Measurements from ENCODE around the gene TSN. TPM values are rescaled to one million over a fixed set of nuclear protein-coding genes. Genes with fewer than 3 reads are reported as not detected.

The TSN gene
- total and polyA plus RNA-seq, 10 of the 15 experiments (the other 5 are each of a cell fraction or from before 2014, with no cell fraction given), result 45.6 to 102 (median 59.2) TPM

DNA sequence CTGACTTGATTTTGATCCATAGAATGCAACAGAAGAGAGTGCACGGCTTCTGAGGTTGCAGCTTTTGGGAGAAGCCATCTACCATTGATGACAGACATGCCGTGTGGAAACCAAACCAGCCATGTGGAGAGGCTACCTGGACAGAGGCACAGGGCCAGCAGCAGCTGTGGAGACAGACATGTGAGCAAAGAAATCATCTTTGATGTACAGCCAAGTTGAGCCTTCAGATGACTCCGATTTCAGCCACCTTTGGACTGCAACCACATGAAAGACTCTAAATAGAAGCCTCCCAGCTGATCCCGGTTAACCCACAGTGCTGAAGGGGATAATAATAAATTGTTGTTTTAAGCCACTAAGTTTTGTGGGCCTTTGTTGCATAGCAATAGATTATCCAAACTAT lies 54.2 kb downstream of the TSN start:
- DNase-seq (ENCODE audit: low read depth, low spot score), result no peak
- ChIA-PET POLR2A (no interaction called here), RAD21 (ENCODE audit: unreplicated experiment) (interaction anchor here (0.9 kb wide), 1 partner anchor 371 kb away, joined by 3 read pairs; no protein-coding TSS in a partner anchor), CTCF (interaction anchor here (0.6 to 1.5 kb wide), 5 partner anchors 17 to 329 kb away, joined by 3 to 4 read pairs (median 3); no protein-coding TSS in a partner anchor), SMC1A (ENCODE audit: uncharacterized antibody, unreplicated experiment) (no interaction called here)
- H3K9ac ChIP-seq (ENCODE audit: control insufficient read depth, insufficient read depth, low read length), result no peak overlapping the region
- peaks cover 7% of the 10 kb centered on the region; the same call in 1 of the 2 replicates for H3K4me1 ChIP-seq (ENCODE audit: control insufficient read depth, insufficient read depth, low read length)
- no peaks in the 10 kb centered on the region for H3K9me3 ChIP-seq (replicated peaks; ENCODE audit: control insufficient read depth, insufficient read depth, low read length)
- no peaks in the 10 kb centered on the region for H3K79me2 ChIP-seq (ENCODE audit: control insufficient read depth, insufficient read depth, low read length)
- H3K36me3 ChIP-seq (ENCODE audit: control insufficient read depth in 2 of 2, insufficient read depth in 2 of 2, low read length in 1 of 2), result no peaks in the 10 kb centered on the region
- H3K4me2 ChIP-seq (ENCODE audit: control insufficient read depth, insufficient read depth), result no peak overlapping the region
- FAIRE-seq, result no peak
- 0% methylated on average over 4 of the region's 4 CpGs for WGBS (ENCODE audit: insufficient coverage, insufficient replicate concordance, low lambda C conversion rate, missing lambda C conversion rate)
- BruUV-seq (replicated peaks), result no TSS peak
- H3K27ac ChIP-seq (ENCODE audit: control insufficient read depth, insufficient read depth), result no peak overlapping the region
- no peak for ATAC-seq
- in situ Hi-C loops (cut with MboI), result no loop called here
- H4K20me1 ChIP-seq (ENCODE audit: control insufficient read depth, insufficient read depth), result no peaks in the 10 kb centered on the region
- intact Hi-C loops (cut with micrococcal nuclease; ENCODE audit: unreplicated experiment), result loop anchor here (2.0 kb wide), 1 partner anchor 165 kb away; no protein-coding TSS in a partner anchor
- H3K4me3 ChIP-seq, result no peak overlapping the region
- TF ChIP-seq RB1 (IDR thresholded peaks at IDR 0.05; ENCODE audit: borderline replicate concordance), result no peak
- TF ChIP-seq PRDM15 (CRISPR knock-in tag; IDR thresholded peaks at IDR 0.05), result no peak
- no peak for TF ChIP-seq ATF7 (IDR thresholded peaks at IDR 0.05; ENCODE audit: low read depth)
- no peak for TF ChIP-seq TCF3 (IDR thresholded peaks at IDR 0.05; ENCODE audit: borderline replicate concordance, insufficient read depth, low read depth, low read length)
- no peak for TF ChIP-seq SREBF1 (IDR thresholded peaks at IDR 0.05; ENCODE audit: low read length)
- H3K27me3 ChIP-seq (replicated peaks in 1 of 2; ENCODE audit: control insufficient read depth in 2 of 2, insufficient read depth in 2 of 2, low read length in 1 of 2), result no peaks in the 10 kb centered on the region
- H2AFZ ChIP-seq (ENCODE audit: control insufficient read depth, low read depth, low read length), result no peak overlapping the region
